ENCODE measurements around the gene SYF2.
"Not testable (repeated sequence)": the region's sequence is repeated elsewhere in the genome, so short reads cannot be mapped to it uniquely, and the experiment has no call there.

The SYF2 gene

DNA sequence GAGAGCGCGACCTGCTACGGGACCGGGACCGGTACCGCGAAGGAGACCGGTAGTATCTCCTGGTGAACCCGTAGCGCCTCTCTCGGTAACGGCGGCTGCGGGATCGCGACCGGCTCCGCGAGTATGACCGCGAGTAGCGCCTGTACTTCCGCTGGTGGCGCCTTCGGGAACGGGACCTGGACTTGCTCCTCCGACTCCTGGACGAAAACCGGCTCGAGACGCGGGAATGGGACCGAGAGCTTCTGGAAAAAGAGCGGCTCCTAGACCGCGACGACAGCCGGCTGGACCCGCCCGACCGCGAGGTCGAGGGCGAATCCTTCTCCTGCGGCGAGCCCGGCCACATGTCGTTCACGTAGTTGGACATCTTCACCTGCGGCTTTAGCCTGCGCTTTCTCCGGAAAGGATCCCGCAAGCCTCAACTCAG, 14.3 kb upstream of the SYF2 start:
- in situ Hi-C loops (cut with MboI; ENCODE audit: low sequenced_read_pairs): no loop called here

DNA sequence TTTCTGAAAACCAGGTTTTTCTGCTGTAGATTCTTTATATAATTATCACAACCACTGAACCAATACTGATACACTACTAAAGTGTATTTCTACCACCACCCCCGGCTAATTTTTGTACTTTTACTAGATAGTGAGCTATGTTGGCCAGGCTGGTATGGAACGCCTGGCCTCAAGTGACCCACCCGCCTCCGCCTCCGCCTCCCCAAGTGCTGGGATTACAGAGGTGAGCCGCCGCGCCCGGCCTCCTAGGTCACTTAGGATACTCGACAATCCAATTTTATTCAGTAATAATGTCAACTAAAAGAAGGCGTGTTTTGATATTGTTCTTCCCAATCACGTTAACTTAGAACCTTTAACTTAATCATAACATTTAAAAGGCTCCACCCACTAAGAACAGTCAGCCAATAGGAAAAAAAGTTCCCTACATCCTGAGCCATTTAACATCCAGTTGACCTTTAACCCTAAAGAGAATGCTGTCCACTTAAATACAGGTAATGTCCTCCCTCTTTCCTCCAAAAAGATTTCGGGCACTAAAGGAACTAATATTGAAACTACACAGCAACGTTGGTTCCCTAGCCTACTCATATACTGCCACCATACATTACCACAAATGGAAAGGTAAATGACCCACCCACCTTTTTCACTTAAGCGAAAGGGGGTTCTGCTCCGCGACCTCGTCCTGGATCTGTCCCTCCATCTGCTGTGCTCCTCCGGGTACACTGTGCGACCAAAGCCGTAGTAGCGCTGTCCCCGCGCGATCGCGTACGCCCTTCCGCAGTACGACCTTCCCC, 13.7 kb upstream of the SYF2 start:
- in situ Hi-C loops (cut with MboI; ENCODE audit: low sequenced_read_pairs): no loop called here

DNA sequence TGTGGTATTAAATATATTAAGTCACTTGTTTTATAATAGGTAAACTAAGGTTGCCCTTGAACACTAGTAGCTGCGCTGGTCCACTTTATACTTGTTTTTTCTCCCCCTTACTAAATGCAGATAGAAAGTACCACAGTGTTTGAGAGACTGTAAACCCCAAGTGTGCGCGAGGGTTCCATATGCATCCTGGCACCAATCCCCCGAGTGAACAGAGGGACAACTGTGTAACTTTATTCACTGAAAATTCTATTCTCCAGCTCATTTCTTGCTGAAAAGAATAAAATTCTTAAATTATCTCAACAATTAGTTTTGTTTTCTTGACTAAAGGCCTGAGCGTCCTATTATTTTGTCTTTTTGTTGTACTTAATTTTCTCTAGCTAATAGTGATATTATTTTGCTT, 13.1 kb upstream of the SYF2 start:
- in situ Hi-C loops (cut with MboI; ENCODE audit: low sequenced_read_pairs): no loop called here

DNA sequence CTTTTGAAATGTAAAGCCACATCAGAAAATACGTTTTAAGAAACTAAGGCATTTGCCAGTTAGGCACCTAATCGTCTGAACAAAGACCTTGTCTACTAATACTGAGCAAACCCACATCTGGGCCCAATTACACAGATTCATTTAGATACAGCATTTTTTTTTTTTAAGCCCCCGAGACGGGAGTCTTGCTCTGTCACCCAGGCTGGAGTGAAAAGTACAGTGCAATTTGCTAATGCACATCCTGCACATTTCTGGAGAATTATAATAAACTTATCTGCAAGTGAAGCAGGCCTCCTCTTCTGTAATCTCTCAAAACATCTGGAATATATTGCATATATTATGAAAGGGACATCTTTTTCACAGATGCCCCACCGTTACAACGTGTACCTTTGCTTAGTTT, 11.6 kb upstream of the SYF2 start:
- in situ Hi-C loops (cut with MboI; ENCODE audit: low sequenced_read_pairs): no loop called here

DNA sequence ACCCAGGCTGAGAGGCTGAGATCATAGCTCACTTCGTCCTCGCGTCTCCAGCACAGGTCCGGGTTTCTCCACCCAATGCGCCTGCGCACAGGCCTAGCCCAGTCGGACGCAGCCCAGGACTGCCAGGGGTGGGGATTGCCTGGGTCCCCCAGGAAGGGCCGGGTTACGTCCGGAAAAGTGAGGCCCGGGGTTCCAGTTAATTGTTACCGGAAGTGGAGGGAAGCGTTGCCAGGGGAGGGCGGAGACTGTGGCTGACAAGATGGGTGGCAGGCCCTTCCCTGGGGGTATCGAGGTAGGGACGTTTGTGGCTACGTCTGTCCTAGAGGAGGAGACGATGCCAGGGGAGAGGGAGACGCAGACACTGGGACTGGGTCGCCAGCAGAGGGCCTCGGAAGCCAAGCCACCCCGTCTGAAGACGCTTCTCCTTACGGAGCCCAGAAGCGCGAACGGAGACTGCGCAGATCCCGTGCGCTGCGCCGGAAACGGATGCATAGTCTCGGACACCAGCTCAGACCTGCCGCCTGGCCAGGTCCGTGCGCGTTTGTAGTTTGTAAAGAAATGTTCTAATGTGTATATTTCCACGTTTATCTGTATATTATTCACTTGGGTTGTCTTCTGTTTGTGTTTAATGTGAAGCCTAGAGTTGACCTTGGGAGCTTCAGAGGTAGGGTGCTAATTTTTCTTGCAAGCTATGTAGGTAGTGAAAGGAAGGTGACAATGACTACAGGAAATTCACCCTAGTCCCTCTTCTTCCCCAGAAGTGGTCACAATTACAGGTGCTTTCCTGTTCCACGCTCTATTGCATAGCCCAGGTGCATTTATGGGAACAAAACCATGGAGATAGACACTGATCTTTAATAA, 7.6 kb upstream of the SYF2 start:
- in situ Hi-C loops (cut with MboI; ENCODE audit: low sequenced_read_pairs): no loop called here

DNA sequence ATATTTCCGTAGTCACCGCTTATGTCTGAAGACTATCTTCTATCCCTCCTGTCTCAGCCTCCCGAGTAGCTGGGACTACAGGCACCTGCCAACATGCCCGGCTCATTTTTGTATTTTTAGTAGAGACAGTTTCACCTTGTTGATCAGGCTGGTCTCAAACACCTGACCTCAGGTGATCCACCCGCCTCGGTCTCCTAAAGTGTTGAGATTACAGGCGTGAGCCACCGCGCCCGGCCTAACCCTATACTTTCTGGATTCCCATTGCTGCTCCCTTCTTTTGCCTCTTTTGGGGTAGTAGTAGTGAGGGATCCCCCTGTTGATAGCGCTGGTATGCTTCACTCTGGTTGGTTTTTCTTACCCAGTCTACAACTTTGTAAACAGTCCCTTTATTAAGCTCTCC, 5.7 kb upstream of the SYF2 start:
- in situ Hi-C loops (cut with MboI; ENCODE audit: low sequenced_read_pairs): no loop called here

DNA sequence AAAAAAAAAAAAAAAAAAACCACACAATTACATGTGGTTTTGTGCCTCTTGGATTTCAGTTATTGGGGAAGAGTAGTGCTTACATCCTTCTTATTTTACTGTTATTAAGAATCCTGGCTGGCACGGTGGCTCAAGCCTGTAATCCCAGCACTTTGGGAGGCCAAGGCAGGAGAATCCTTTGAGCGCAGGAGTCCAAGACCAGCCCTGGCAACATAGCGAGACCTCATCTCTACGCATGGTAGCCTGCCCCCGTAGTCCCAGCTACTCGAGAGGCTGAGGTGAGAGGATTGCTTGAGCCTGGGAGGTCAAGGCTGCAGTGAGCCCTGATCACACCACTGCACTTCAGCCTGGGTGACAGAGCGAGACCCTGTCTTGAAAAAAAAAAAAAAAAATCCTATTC, 4.0 kb upstream of the SYF2 start:
- in situ Hi-C loops (cut with MboI; ENCODE audit: low sequenced_read_pairs): not testable (repeated sequence)

DNA sequence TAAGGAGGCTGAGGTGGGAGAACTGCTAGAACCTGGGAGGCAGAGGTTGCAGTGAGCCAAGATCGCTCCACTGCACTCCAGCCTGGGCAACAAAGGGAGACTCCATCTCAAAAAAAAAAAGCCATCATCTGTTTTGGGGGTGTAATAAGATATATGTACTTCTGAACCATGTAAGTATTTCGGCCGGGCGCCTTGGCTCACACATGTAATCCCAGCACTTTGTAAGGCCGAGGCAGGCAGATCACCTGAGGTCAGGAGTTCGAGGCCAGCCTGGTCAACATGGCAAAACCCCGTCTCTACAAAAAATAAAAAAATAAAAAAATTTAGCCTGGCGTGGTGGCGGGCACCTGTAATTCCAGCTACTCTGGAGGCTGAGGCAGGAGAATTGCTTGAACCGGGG, 3.1 kb upstream of the SYF2 start:
- in situ Hi-C loops (cut with MboI; ENCODE audit: low sequenced_read_pairs): not testable (repeated sequence)

DNA sequence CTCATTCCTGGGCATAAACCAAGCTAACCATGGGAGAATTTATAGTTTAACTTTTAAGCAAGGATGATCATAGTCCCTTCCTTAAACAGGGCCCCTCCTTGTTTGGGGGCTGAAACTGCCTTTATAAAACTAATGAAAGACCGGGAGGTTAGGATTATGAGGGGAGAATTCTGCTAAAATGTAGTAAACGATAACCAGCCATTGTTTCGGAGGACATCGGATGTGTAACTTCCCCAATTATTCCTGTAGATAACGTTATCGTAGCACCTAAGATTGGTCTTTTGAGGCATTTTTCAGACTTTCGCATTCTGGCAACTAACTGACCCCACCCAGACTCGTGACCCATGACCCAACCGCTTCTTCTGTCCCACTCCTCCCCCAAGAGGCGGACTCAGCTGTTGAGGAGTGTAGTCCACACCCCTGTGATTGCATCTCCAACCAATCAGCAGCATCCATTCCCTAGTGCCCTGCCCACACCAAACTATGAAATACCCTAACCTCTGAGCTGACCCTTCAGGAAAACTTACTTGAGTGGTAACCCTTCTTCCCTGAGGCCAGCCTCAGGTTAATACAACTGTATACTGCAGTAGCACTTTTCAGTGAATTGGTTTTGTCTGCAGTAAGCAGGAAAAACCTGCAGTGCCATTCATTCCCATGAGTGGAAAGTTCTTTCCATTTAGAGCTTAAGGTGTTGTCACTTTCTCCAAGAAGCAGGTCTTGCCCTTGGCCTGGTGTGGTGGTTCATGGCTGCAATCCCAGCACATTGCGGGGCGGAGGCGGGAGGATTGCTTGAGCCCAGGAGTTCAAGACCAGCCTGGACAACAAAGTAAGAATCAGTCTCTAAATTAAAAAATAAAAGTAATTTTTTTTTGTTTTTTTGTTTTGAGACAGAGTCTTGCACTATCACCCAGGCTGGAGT, 823 bp upstream of the SYF2 start:
- in situ Hi-C loops (cut with MboI; ENCODE audit: low sequenced_read_pairs): no loop called here

DNA sequence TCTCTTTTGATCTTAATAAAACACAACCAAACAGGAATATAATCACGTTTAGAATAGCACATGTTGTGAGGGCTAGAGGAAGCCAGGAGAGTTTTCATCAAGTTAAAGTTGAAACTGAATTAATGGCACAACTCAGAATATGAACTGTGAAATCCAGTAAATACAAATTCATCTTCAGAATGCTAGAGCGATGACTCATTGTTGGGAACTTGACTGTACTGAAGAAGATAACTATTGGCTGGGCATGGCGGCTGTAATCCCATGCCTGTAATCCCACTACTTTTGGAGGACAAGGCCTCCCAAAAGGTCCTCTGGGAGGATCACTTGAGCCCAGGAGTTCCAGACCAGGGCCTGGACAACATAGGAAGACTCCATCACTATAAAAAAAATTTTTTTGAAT, 8.8 kb downstream of the SYF2 start:
- in situ Hi-C loops (cut with MboI; ENCODE audit: low sequenced_read_pairs): no loop called here

DNA sequence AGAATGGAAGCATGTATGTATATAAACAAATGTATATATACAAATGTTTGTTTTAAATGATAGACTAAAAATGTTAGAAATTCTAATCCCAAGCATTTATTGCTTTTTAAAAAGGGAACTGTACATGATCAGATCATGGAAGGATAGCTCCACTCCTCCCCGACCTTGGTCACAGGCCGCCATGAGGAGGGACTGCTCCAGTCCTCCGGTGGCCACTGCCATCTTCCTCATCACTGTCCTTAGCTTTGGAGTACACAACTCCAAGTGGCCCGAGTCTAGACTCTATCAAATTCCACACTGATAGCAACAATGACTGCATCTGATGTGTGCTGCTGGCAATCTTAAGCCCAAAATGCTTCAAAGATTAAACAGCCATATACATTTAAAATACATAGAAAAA, 9.7 kb downstream of the SYF2 start:
- in situ Hi-C loops (cut with MboI; ENCODE audit: low sequenced_read_pairs): no loop called here

DNA sequence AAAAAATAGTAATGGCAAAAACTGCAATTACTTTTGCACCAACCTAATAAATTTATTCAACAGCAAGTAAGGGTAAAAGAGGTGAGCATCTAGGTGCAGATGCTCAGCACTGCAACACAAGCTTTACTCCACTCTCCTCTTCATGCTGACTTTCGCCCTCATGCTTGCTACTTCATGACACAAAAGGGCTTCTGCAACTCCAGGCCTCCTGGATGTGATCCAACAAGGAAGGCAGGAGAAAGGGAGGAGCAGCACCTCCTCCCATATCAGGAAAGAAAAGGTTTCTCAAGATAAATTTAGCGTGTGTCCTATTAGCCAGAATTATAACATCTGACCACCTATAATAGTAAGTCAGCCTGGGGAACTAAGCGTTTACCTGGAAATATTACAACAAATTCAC, 11.6 kb downstream of the SYF2 start:
- in situ Hi-C loops (cut with MboI; ENCODE audit: low sequenced_read_pairs): no loop called here

DNA sequence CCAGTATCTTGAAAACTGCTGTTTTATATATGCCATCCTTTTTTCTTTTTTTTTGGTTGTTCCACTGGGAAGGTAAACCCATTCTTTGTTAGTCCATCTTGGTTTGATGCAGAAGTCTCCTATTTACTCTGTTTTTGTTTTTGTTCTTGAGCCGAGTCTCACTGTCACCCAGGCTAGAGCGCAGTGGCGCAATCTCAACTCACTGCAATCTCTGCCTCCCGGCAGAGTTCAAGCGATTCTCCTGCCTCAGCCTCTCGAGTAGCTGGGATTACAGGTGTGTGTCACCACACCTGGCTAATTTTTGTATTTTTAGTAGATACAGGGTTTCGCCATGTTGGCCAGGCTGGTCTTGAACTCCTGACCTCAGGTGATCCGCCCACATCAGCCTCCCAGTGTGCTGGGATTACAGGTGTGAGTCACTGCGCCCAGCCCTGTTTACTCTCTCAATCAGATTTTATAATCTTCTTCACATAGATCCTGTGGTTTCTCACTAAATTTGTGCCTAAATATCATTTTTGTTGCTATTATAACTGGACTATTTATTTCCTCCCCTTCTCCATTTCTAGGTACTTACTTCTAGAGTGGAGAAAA, 12.5 kb downstream of the SYF2 start:
- in situ Hi-C loops (cut with MboI; ENCODE audit: low sequenced_read_pairs): no loop called here

DNA sequence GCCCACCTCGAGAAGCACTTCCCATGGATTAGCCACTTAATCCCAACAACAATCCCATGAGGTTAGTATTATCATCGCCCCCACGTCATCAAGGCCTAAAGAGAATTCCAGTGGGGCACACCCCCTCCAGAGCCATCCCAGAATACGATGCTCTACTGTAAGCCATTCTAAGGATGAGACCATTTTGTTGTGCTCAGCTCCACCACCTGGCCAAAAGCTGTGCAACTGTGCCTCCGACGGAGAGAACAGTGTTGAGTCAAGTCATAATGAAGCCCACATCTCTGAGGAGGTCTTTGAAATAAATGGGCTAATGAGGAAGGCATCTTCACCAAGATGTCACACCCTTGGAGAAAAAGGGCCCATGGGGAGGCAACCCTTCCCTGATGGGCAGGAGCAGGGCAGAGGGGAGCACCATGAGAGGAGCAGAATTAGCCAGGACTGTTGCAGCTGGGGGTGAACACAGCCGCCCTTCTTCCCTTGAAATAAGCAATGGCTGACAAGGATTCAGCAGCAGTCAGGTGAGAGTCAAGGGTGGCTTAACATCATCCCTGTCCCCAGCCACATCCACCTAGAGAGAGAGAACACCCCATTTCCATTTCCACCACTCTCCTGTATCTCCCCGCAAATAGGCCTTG, 14.6 kb downstream of the SYF2 start:
- in situ Hi-C loops (cut with MboI; ENCODE audit: low sequenced_read_pairs): no loop called here

DNA sequence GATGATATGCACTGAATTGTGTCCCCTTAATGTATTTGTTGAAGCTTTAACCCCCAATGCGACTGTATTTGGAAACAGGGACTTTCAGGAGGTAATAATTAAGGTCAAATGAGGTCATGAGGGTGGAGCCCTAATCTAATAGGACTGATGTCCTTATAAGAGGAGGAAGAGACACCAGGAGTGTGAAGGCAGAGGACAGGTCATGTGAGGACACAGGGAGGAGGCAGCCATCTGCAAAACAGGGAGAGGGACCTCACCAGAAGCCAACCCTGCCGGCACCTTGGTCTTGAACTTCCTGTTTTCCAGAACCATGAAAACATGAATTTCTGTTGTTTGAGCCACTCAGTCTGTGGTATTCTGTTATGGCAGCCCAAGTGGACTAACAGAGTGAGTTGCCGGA, 15.3 kb downstream of the SYF2 start:
- in situ Hi-C loops (cut with MboI; ENCODE audit: low sequenced_read_pairs): no loop called here

DNA sequence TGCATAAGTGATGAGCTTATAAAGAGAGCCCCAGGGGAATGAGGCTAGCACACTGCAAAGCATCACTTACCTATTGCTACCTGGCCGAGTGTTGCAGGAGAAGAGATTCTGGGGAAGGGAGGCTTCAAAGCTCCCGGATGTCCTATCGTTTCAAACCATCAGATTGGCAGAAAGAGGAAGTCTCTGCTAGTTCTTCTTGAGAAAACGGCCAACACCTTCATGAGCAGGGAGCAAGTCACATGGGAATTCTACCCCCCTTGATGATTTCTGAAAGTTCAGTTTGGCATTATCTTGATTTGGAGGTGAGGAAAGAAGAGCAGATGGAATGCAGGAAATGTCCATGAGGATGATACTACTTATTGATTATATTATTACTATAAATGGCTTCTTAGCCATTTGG, 16.2 kb downstream of the SYF2 start:
- in situ Hi-C loops (cut with MboI; ENCODE audit: low sequenced_read_pairs): no loop called here

DNA sequence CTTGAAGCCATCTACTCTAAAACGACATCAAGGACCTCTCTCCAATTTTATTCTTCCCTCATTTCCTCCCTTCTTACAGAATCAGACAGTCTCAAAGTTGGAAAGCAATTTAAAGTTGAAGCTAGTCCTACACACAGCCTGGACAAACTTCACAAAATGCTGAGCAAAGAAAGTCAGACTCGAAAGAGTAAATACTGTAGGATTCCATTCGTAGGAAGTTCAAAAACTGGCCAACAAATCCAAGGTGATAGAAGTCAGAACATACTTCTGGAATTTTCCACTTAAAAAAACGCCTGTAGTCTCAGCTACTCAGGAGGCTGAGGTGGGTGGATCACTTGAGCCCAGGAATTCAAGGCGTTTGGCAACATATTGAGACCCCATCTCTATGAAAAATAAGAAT, 19.6 kb downstream of the SYF2 start:
- in situ Hi-C loops (cut with MboI; ENCODE audit: low sequenced_read_pairs): no loop called here

DNA sequence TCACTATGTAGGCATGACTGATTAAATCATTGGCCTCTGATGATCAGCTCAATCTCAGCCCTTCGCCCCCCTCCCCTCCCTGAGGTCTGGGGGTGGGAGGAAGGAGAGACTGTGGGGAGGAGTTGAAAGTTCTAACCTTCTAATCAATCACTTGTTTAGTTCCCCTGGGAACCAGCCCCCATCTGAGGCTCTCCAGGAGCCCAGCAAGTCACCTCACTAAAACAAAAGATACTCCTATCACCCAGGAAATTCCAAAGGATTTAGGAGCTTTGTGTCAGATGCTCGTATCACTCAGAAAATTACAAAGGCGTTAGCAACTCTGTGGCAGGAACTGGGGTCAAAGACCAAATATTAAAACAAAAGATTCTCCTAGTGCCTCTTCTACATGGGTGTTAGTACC, 21.6 kb downstream of the SYF2 start:
- in situ Hi-C loops (cut with MboI; ENCODE audit: low sequenced_read_pairs): no loop called here

DNA sequence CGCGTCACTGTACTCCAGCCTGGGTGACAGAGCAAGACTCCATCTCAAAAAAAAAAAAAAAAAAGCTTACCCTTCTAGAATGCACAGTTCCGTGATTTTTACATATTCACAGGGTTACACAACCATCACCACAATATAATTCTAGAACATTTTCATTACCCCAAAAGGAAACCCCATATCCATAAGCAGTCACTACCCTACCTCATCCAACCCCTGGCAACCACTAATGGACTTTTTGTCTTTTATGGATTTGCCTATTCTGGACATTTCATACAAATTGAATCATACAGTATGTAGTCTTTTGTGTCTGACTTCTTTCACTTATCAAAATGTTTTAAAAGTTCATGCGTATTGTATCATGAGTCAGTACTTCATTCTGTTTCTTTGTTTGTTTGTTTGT, 22.8 kb downstream of the SYF2 start:
- in situ Hi-C loops (cut with MboI; ENCODE audit: low sequenced_read_pairs): no loop called here

DNA sequence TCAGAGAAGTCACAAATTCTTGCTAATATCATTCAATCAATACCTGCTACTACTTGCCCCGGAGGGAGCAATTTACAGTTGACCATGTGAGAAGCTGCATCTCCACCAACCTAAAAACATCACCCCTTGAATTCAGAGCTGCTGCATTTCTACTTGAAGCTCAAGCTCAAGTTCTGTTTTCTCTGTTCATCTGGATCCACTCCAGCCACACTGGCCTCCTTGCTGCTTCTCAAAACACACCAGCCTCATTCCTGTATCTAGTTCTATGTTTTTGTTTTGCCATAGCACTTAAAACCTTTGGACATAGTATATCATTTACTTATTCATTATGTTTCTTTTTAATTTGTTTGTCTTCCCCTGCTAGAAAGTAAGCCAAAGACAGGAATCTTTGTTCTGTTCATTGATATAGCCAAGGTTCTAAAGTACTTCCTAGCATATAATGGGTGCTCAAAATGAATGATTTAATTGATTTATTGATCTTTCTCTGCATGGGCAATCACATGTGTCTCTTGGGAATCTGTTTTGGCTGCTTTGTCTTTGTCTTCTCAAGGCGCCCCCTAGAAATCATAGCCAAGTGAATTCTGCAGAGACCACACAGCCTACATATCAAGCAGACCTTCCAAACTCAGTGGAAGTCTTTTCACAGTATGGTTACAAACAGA, 23.6 kb downstream of the SYF2 start:
- in situ Hi-C loops (cut with MboI; ENCODE audit: low sequenced_read_pairs): no loop called here
